Activated naive CD4-positive, alpha-beta T cell treated with anti-CD3 and anti-CD28 coated beads, Interleukin-2, amount 50 U/mL, for 16 hours (primary cell): ENCODE results near the gene SMAD3.

ENCODE experiments used
- DNase-seq: peaks from one replicate; pipeline ENCODE4 v3.0.0-alpha.2; 2020

SMAD3 gene

DNA sequence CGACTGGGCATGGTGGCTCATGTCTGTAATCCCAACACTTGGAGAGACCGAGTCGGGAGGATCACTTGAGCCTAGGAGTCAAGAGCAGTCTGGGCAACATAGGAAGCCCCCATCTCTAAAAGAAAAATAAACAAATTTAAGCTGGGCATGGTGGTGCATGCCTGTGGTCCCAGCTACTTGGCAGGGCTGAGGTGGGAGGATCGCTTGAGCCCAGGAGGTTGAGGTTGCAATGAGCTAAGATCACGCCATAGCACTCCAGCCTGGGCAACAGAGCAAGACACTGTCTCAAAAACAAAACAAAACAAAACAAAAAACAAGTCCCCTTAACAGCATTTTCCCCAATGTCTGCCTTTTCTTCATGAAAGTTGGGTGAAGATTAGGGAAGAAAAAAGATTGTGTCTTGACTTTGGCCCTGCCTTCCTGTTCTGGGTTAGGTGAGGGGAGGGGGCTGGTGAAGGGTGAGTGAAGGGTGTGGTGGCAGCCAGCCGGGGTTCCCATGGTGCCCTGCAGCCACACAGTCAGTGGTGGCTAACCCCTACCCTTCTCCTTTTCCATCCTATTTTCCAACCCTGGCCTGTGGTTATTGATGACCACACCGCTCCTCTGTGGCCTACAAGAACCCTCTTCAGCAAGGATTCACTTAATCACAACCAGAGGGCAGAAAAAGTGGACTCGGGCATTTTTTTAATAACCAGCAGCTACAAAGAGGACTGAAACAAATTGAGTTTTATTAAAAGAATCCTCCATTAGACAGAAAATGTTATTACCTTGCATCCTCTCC lies 28.4 kb upstream of the SMAD3 start:
- no peak for DNase-seq

DNA sequence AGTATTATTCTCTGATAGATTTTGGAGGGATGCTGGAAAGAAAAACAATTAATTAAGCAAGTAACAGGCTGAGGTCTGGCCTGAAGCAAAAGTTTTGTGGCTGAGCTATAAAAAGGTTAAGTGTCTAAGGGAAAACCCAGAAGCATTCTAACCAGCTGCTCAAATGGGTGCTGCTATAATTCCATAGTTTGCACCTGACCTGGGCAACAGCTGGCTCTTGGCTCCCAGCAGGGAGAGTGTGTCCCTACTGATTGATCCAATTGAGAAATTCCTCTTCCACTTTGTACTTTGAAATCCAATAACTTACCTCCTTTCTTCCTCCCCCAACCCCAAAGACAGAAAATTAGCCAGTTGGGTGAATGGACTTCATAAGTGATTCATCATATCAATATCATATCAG lies 27.7 kb upstream of the SMAD3 start:
- no peak for DNase-seq

DNA sequence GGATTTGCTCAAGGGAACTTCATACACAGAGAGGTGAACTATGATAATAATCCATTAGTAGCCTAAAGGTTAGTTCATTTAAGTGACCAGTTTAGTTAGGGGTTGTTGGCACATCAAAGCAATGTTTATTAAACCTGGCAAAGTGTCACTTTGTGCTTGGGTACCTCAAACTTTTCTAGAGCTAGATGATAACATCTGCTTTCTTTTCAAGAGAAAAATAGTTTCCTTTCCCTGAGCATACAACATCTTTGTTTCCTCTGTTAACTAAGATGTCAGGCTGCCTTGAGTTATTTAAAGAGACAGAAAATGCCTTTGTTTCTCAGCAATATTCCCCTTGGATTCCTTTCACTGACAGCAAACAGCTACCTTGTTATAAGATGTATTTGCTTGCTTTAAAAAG lies 26.7 kb upstream of the SMAD3 start:
- no peak for DNase-seq

DNA sequence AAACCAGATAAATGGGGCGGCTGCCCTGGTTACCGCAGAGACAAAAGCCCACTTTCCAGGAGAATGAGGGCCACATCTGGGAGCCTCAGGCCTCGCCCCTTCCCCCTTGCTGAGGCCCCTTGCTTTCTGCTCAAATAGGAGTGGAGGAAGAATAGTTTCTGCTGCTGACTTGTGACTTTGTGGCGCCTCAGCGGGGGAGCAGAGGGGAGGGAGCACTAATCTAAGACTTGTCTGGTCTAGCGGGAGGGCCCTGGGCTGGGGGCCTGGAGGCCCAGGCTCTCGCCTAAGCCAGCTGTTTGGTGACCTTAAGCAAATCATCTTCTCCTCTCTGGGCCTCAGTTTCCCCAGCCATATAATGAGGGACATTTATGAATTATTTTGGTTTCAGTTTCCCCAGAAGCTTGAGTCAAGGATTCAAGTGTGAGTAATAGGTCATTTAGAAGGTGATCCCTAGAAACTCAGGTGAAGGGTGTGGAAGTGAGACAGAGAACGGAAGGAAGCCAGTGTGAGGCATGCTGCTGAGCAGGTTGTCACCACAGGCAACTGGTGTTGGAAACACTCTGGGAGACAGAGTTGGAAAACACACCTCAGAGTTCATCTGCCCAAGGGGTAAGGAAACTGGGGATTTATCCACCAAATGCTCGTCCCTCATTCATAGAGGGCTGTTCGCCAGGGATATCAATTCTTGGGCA lies 25.9 kb upstream of the SMAD3 start:
- DNase-seq, result no peak

DNA sequence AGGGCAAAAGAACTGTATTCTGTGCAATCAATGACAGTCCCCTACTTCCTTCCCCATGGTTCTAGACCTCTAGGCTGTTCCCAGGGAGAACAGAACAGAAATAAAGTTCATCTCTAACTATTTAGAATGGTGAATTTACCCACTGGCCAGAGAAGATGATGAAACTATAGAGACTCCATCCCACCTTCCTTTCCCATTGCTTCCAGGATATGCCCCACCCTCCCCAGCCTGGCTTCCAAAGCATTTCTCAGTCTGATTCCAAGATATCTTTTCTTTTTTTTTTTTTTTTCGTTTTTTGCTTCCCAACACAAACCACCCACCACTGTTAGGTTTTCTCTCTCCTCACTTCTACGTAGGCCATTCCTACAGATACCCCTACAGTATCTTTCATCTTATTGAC lies 25.1 kb upstream of the SMAD3 start:
- DNase-seq, result no peak

DNA sequence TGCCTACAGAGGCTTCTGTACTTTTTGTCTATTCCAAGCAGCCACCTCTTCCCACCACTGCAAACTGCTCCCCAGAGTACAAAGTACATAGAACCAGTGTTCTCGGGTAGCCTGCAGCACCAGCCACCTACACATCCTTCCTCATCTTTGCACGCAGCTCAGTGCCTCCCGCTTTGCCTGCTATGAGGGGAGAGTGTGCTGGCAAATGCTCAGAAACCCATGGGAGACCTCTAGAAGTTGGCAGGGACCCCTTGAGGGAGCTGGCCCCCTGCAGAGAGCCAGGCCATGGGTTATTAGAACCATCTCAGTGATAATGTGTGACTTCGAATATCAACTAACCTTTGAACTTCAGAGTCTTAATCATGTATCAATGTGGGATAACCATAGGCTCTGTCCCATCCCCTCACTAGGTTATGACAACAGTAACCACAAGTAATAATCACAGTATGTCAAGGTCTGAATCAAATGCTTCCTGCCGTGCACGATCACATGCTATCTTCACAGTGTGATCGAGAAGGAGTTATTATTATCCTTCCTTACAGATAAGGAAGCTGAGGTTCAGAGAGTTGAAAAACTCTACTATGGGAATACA lies 22.8 kb upstream of the SMAD3 start:
- DNase-seq, result no peak

DNA sequence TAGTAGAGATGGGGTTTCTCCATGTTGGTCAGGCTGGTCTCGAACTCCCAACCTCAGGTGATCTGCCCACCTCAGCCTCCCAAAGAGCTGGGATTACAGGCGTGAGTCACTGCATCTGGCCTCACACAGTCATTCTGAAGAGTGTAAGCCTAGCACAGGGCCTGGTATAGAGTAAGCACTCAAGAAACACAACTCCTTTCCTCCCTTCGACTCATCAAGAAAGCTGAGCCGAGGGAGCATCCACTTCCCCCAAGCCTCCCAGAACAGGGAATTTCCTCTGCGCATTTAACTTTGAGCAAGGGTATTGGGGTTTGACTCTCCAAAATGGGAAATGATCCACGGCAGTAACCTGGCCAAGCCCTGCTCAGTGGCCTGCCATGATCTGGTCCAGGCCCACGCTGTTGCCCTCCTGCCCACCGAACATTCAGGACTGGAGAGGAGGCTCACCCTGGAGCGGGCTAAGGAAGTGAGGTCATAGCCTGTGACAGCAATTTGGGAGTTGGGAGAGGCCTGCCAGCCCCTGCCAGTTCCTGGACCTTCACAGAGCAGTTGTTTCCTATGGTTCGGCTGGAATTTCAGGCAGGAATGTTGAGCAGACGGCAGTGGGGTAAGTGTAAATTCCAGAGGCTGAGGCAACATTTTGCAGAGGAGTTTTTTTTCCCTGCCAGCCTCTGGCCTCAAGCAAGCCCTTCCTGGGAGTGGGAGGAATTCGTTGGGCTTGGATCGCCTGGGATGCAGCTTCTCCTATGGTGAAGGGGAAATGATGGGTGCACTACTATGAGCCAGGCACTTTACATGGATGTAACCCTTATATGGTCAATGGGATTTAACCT lies 21.2 kb upstream of the SMAD3 start:
- no peak for DNase-seq

DNA sequence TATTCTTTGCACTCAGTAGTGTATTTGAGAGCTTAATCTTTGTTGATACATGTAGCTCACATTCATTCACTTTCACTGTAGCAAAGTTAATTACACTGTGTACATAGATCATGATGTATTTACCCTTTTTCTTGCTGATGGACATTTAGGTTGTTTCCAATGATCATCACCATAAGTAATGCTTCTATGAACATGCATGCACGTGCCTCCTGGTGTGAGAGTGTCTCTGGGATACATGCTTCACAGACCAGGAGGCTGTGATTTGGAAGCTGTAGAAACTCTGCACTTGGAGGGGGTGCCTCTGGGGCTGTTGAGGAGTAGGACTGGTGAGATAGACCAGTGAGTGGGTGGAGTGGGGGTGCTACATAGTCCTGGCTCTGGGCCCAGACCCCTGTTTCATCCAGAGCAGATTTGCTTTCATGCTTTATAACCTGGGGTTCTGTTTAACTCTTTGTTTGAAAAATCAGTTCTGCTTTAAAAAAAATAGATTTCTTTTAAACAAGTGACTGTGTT lies 18.2 kb upstream of the SMAD3 start:
- DNase-seq, result no peak

DNA sequence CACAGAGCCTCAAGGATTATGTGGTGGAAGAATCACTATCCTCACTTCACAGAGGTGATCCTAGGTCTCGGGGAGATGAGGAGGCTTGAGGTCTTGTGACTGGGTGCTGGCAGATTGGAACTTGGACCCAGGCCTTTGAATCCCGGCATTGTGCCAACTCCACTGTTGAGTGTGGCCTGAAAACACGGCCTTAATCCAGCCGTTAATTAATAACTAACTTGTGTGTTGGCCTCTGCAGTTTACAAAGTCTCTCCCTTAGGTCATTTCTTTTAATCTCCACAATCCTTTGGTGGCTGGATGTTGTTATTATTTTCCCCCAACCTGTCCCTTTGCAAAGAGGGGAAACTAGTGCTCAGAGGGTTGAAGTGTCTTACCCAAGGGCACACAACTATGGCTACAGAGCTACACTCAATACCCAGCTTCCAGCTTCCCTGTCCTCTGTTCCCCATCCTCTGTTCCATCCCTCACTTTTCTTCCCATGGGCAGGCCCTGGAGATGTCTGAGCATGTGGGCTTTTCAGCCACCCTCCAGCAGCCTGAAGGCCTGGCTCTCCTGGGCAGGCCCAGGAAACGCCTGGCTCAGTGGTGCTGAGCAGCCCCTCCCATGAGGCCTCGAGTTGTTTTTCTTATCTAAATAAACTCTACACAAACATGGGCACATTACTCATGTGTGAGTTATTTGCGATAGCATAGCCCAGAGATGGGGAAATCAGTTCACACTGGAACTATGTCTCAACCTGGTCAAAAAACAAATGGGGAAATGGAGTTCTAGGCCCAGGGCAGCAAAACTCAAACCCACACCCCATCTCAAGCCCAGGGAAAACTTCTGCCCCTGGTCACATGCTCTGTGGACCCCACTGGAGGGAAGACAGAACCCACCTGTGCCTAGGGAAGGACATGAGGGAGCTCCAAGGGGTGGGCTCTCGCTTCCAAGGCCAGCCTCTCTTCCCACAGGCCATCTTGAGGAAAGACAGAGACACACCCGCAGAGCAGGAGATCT lies 16.8 kb upstream of the SMAD3 start:
- DNase-seq, result no peak

DNA sequence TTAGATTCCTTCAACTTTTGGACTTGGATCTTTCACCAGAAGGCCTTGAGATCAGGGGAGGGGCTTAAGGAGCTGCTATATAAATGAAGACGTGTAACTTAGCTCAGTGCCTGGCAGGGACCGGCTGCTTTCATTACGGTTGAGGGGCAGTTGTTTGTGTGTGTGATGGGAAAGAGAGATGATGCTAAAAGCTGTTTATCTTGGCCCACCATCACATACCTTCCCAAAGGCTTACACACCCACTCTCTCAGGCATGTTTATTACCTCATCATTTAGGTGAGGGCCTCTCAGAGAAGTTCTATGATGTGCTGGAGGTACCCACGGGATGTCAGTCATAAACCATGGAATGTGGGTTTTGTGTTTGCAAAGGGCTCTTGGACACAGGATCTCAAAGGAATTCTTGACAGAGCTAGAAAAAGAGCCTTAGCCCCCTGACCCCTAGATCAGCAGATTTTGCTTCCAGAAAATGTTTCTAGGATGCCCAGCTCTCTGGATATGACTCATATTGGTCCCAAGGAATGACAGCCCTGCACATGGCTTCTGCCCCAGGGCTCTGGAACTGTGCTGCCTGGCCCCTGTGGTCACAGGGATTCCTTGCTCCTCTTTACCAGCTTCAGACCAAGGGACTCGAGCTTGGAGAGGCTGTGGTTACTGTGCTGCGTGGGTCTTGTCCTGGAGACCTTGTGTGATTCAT lies 15.9 kb upstream of the SMAD3 start:
- no peak for DNase-seq

DNA sequence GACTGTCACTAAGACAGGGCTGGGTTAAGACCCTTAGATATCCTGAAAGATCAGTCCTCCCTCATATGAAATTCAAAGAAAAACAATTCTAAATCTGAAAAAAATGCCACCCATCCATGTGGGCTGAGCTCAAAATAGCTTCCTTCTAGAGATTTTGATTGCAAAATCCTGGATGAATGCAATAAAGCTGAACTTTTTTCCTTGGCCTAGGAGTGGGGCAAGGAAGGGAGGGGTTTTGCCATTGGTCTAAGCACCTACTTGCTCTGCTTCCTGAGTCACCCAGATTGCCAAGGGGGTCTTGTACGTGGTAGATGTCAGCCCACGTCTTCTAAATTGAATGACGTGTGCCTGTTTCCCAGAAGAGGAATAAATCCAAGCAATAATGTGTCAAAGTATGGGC lies 15.3 kb upstream of the SMAD3 start:
- DNase-seq, result no peak

DNA sequence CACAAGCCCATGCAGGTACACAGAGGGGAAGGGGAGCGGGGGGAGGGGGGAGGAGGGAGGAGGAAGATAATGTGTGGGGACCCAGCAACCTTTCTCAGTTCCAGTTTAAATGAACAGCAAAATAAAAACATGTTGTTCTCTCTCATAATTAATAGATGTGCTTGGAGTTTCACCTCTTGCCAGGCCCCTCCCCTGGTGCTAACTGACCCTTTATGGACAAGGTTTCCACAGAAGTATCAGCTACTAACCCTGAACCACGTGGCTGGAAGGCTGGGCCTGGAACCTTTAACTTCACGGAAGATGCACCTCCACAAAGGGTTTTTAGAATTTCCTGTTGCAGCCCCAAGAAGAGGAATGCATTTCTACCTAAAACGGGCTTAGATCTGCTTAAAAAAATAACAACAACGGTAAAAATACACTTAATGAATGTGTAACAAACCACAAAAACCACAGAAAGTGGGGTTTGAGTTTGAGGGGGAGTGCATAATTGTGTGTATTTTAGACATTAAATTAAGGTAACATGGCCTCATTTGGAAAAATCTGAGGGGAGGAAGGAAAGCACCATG lies 14.8 kb upstream of the SMAD3 start:
- no peak for DNase-seq

DNA sequence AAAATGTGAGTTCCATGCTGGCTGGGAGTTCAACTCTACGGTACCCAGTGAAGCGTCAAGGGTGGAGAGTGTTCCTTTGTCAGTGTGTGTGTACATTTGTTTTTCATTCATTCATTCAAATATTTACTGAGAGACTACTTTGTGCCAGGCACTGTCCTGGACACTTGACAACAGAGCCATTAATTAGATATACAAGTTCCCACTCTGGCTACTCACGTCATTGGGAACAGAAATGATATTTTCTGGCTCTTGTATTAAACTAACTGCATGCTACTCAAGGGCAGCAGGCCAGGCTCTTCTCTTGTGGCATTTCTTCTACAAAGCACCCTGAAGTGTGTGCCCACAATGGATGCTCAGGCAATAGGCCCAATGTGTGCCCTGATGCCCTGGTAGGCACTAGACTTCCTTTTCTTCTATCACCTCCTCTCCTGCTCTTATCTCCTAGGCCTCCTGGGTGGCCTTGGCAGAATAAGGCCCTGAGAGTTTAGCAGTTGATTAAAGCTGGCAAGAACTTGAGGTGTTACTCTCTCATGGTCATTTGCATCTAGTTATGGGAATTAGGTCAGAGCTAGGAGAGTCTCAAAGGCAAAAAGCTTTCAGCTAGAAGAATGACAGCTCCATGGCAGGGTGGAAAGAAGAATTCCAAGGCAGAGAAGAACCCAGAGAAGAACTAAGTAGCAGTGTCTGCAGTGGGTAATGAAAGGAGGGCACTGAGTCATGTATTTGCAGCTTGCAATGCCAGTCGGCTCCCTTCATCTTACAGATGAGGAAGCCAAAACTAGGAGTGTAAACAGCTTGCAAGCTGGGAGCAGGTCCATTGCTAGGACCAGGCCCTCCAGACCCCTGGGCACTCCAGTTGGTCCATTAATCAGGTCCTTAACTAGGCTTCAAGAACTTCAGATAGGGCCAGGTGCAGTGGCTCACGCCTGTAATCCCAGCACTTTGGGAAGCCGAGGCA lies 14.0 kb upstream of the SMAD3 start:
- no peak for DNase-seq

DNA sequence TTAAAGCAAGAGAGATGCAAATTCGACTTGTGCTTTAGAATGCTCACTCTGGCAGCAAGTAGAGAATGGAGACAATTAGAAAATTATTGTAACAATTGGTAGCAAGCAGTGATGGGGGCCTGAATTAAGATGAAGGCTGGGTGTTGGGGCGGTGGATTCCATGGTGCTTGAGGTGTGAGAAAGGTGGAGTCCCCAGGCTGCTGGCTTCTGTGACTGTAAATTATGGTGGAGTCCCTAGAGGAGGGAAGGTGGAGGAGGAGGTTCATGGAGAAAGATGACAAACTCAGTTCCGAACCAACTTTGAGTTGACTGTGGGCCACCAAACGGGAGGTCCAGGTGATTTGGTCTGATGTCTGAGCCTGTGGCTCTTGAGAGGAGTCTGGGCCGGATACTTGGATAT lies 10.7 kb upstream of the SMAD3 start:
- no peak for DNase-seq

DNA sequence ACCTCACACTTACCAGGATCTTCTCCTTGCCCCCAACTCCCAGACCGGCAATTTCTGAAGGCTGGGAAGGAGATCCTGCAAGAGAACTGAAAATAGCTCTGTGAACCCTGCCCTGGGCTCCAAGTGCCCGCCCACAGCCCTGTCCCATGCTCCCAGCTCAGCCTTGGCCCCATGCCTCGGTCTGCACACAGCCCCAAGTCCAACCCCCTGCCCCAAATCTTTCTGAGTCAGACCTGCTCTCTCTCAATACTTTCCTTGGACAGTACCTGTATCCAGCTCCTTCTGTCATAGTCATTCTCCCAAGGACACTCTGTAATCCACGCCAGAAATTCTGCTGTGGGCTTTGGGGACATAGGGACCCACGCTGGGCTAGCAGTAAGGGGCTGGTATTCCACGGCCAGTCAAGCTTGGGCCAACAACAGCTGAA lies 6.3 kb upstream of the SMAD3 start:
- no peak for DNase-seq

DNA sequence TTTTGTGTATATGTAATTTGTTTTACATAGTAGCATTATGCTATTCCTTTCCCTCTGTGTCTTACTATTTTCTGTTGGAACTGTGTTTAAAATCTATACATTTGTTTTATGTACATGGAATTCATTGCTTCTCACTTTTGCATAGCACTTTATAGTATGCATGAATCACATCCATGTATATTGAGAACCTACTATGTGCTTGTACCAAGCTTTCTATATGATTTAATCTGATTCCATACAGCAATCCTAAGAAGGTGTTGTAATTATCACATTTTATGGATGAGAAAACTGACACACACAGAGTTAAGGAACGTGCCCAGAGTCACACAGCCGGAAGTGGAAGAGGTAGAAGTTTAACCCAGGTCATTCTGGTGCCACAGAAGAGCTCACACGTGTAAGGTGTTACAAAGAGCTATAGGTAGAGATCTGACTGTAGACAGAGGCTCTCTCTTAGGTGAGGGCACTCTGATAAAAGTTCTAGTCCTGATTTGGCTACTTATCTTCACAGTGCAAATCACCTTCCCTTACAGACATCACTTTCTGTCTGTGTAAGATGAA lies 3.5 kb upstream of the SMAD3 start:
- DNase-seq, result no peak

DNA sequence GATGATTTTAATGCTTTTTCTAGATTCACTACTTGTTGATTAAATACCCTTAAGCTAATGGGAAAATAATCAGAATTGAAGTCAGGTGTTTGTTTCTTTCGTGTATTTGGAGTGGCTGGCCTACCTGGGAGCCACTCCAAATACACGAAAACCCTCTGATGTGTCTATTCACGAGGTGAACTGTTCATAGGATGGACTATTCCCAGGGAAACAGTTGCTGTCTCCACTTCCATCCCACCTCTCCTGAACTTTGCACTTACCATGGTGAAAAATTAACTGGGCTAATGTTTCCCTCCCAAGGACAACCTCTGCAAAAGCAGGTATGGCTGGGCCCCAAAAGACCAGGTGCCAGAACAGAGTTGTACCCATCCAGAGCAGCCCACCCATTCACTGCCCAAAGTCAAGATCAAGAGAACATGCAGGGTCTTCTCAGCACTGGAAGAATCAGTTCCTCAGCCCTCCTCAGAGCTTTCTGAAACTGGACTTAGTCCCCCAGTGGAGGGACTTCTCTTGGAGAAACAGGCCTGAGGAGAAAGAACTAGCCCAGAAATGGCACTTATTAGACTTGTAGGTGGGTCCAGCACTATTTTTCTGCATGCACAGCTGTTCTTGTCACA lies 2.9 kb upstream of the SMAD3 start:
- DNase-seq, result no peak

DNA sequence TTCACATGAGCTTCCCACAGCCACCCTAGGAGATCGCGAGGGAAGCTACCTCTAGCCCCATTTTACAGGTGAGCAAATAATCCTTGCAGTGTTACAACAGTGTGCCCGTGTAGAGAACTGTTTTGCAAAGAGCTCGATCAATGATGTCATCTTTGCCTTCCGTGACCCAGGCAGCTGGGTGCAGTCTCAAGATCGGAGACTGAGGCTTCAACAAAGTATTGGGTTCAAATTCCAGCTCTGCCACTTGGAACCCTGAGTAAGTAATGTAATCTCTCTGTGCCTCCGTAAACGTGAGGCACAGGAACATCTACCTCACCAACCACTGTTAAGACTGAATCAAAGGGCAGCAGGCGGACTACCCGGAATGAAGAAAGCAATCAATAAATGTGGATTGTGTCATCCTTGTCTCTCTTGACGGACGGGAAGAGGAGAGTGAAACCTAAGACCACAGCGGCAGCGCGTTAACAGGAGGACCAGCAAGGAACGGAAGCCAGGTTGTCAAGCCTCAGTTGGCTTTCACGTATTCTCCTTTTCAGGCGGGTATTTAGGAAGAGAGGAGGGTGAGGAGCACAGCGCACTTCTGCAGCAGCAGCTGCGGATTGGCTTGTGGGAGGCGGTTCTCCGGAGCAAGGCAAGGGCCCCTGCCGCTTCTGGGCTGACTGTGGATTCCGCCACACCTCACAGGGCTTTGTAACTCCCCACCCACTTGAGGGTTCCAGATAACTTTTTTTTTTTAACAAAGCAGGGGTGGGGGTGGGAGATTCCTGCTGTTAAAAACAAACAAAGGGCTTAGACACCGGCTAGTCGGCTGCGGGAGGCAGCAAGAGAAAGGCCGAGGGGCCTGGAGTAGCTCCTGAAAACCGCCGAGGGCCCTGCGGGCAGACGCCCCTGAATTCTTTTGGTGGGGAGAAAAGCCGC lies 1.5 kb upstream of the SMAD3 start:
- DNase-seq, result peak; percentile 56
